OCI-LY3 (cell line): ENCODE data around the gene IPPK.

Experiments used
- H2AFZ ChIP-seq: fragments of 200-600, 300-600 bp; shearing (Covaris generic); 2 replicates; pipeline ENCODE4 v1.6.0; 2014; ENCODE audit warnings: antibody characterized with exemption, low read depth, low read length
- H3K27ac ChIP-seq: fragments of 200-600, 300-600 bp; sonication (generic); 2 replicates; pipeline ENCODE4 v1.5.1; 2014; ENCODE audit warnings: mild to moderate bottlenecking, low read length, moderate library complexity, mixed read lengths
- H3K27me3 ChIP-seq: fragments of 200-600, 300-600 bp; sonication (generic); 2 replicates; pipeline ENCODE4 v1.6.1; 2014; ENCODE audit warnings: low read depth, low read length, mixed read lengths
- H3K36me3 ChIP-seq: fragments of 200-600, 300-600 bp; sonication (generic); replicated peaks from 2 replicates; pipeline ENCODE3; 2014; ENCODE audit warnings: low read depth, low read length, mixed read lengths
- H3K4me1 ChIP-seq: fragments of 300-600, 200-600 bp; sonication (generic); 2 replicates; pipeline ENCODE4 v1.6.1; 2014; ENCODE audit warnings: low read length, mixed read lengths
- H3K4me2 ChIP-seq: fragments of 200-600, 300-600 bp; sonication (generic); 2 replicates; pipeline ENCODE4 v1.6.1; 2014; ENCODE audit warnings: low read length, mixed read lengths
- H3K4me3 ChIP-seq: fragments of 300-600, 200-600 bp; sonication (generic); 2 replicates; pipeline ENCODE4 v1.5.1; 2014; ENCODE audit warnings: antibody characterized with exemption, mild to moderate bottlenecking, low read length, moderate library complexity
- H3K79me2 ChIP-seq: fragments of 300-600, 200-600 bp; shearing (Covaris generic); 2 replicates; pipeline ENCODE4 v1.6.1; 2014; ENCODE audit warnings: mild to moderate bottlenecking, low read length, mixed read lengths
- H3K9ac ChIP-seq: fragments of 300-600, 200-600 bp; shearing (Covaris generic); 2 replicates; pipeline ENCODE4 v1.6.0; 2014; ENCODE audit warnings: mild to moderate bottlenecking, low read length, moderate library complexity
- H3K9me3 ChIP-seq: fragments of 200-600, 300-600 bp; shearing (Covaris generic); 2 replicates; pipeline ENCODE4 v1.6.1; 2014; ENCODE audit warnings: low read length, mixed read lengths; ENCODE audit not compliant: insufficient read depth
- H4K20me1 ChIP-seq: fragments of 200-600, 300-600 bp; sonication (generic); 2 replicates; pipeline ENCODE4 v1.6.1; 2016; ENCODE audit warnings: low read length, mixed read lengths; ENCODE audit not compliant: insufficient read depth
- CTCF ChIP-seq: fragments of 200-600, 300-600 bp; sonication (generic); IDR thresholded peaks from 2 replicates; pipeline ENCODE4 v1.5.1; 2014; ENCODE audit warnings: antibody characterized with exemption, low read length, low read depth
- EZH2phosphoT487 ChIP-seq: fragments of 200-600 bp; shearing (Covaris generic); IDR thresholded peaks from 2 replicates; pipeline ENCODE4 v1.6.1; 2018; ENCODE audit warnings: antibody characterized with exemption, mixed run types, low read depth

IPPK gene

DNA sequence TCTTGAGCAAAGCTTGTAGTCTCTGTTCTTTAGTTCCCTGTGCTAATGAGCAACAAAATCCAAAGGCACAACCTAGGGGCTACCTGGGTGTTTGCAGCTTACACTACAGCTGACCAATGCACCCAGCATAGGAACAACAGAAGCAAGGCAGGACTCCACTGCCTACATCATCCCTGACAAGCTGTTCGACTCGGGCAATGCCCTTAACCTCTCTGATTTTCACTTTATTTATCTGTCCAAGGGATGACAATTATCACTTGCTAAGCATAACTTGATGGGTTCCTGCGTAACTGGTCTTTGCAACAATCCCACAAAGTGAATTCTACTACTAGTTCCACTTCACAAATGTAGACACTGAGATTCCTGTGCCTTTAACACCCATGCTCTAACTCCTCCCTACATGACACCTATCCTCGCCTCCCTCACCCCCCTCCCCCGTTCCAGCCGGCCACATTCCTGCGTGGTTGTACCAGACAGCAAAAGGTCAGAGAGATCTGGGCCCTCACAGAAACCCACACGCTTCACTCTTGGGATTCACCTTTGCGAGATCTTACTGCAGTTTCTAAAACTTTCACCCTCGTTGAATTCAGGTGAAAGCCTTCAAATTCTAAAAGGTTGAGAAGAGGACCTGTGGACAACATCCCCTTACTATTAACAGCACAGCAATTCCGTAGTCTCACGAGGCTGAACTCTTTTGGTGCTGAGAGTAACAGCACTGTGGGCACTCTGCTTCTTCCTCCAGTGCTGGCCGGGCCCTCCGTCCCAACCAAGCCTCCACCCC is 995 bp downstream of the IPPK start:
- no peak for TF ChIP-seq EZH2phosphoT487
- peak overlapping the region; percentile 55; the same call in 1 of the 2 replicates for H2AFZ ChIP-seq

DNA sequence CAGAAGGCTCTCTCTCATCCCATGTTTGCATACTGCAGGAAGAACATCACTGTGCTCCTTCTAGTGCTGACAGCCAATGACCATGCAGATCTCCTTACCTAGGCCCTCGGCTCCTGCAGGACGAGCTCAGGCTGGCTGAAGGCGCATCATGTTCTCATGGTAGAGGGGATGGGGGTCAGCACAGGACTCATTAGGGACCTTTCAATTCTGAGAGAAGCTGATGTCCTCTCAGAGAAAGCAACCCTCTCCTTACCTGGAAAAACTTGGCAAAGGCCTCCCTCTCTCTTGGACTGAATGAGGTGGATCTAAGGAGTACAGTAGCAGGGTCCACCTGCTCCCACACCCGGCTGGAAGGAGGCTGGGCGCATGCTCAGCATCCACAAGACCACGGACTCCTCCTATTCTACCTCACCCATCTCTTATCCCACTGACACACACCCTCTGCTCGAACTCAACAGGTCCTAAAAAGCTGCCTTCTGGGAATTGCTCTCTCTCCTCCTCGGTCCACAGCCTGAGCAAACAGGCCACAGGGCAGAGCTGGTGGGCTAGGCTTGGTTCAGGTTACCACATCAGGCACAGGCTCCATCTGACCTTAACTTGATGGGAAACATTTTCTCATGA is 2.9 kb downstream of the IPPK start:
- H3K27ac ChIP-seq, result no peak overlapping the region
- peaks cover 92% of the 10 kb centered on the region for H3K79me2 ChIP-seq
- H4K20me1 ChIP-seq, result peaks cover 20% of the 10 kb centered on the region
- peaks cover 10% of the 10 kb centered on the region for H3K36me3 ChIP-seq
- TF ChIP-seq EZH2phosphoT487 (no peak), CTCF (no peak)
- H3K9ac ChIP-seq, result no peak overlapping the region
- no peaks in the 10 kb centered on the region for H3K9me3 ChIP-seq
- no peak overlapping the region for H2AFZ ChIP-seq
- H3K4me3 ChIP-seq, result no peak overlapping the region
- H3K4me1 ChIP-seq, result peaks cover 13% of the 10 kb centered on the region
- no peaks in the 10 kb centered on the region for H3K27me3 ChIP-seq
- H3K4me2 ChIP-seq, result no peak overlapping the region

More for the DNA sequence above, 995 bp downstream of the IPPK start:
- peak overlapping the region; percentile 94 for H3K4me3 ChIP-seq
- H3K79me2 ChIP-seq, result peaks cover 73% of the 10 kb centered on the region
- H3K27ac ChIP-seq, result peak overlapping the region; percentile 41
- H3K9me3 ChIP-seq, result no peaks in the 10 kb centered on the region
- H3K36me3 ChIP-seq, result peaks cover 5% of the 10 kb centered on the region
- H3K4me1 ChIP-seq, result peaks cover 13% of the 10 kb centered on the region
- peak overlapping the region; percentile 90 for H3K9ac ChIP-seq
- H3K27me3 ChIP-seq, result no peaks in the 10 kb centered on the region
- H3K4me2 ChIP-seq, result peak overlapping the region; percentile 95
- peaks cover 9% of the 10 kb centered on the region for H4K20me1 ChIP-seq

DNA sequence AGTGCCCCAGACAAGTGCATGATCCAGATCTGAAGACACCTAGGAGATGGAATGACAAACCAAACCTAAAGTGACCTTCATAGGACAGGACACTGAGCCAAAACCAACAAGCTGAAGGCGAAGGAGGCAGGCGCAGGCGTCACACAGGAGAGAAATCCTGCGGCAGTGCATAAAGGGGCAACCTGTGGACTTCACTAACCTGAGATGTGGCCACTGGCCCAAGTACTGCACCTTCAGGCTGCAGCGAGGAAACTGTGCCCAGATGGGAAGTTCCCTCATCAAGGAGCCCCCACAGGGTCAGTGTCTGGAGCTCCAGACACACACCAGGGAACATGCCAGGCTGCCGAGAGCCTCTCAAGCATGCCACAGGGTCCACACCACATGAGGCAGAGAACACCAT is 3.7 kb downstream of the IPPK start:
- H3K4me1 ChIP-seq, result peaks cover 11% of the 10 kb centered on the region
- no peak overlapping the region for H2AFZ ChIP-seq
- H3K9me3 ChIP-seq, result no peaks in the 10 kb centered on the region
- H4K20me1 ChIP-seq, result peaks cover 27% of the 10 kb centered on the region
- no peak overlapping the region for H3K4me2 ChIP-seq
- TF ChIP-seq EZH2phosphoT487 (no peak), CTCF (no peak)
- no peak overlapping the region for H3K9ac ChIP-seq
- no peak overlapping the region for H3K27ac ChIP-seq
- H3K36me3 ChIP-seq, result peaks cover 8% of the 10 kb centered on the region
- no peaks in the 10 kb centered on the region for H3K27me3 ChIP-seq
- H3K79me2 ChIP-seq, result peaks cover 97% of the 10 kb centered on the region
- no peak overlapping the region for H3K4me3 ChIP-seq

DNA sequence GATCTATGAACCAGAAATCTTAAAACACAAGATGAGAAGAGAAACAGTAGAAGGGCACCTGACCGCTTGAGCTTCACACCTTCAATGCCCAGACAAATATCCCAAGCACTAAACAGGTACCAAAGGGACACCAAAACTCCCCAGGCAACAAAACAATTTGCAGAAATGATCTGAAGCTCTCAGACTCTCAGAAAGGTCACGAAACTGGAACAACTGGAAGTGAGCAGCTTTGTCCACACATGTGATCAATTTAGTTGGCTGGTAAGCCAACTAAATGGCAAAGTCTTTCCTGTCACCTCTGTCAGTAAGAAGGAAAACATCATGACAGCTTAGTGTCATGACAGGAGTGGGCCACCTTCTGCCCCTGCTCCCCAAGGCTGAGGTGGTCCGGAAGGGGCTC is 4.1 kb downstream of the IPPK start:
- H3K4me1 ChIP-seq, result peaks cover 8% of the 10 kb centered on the region; the same call in 1 of the 2 replicates
- no peak overlapping the region for H3K9ac ChIP-seq
- H4K20me1 ChIP-seq, result peaks cover 31% of the 10 kb centered on the region
- no peak overlapping the region for H3K4me3 ChIP-seq
- H3K36me3 ChIP-seq, result peaks cover 7% of the 10 kb centered on the region
- peaks cover 97% of the 10 kb centered on the region for H3K79me2 ChIP-seq
- no peaks in the 10 kb centered on the region for H3K9me3 ChIP-seq
- no peak overlapping the region for H3K4me2 ChIP-seq
- H2AFZ ChIP-seq, result no peak overlapping the region
- TF ChIP-seq EZH2phosphoT487 (no peak), CTCF (no peak)
- H3K27ac ChIP-seq, result no peak overlapping the region
- no peaks in the 10 kb centered on the region for H3K27me3 ChIP-seq
